PFSK-1 (cell line): ENCODE data around the gene TDO2.

ENCODE experiments used
- FOXP2 ChIP-seq: optimal IDR thresholded peaks from 2 replicates; pipeline ENCODE3; 2011; ENCODE audit warnings: borderline replicate concordance, control low read depth, inconsistent platforms; ENCODE audit not compliant: insufficient read depth; ENCODE audit errors: extremely low read length, extremely low read depth
- POLR2AphosphoS5 ChIP-seq: IDR thresholded peaks from 2 replicates; pipeline ENCODE4 v1.6.1; 2012; ENCODE audit warnings: low read depth, mild to moderate bottlenecking, control low read depth, low read length, moderate library complexity
- REST ChIP-seq, 2 experiments: IDR thresholded peaks; 2 replicates each; pipeline versions ENCODE4 v1.6.1 to v1.8.0; 2011 to 2012; ENCODE audit warnings: low read depth in 2 of 2, low read length in 2 of 2, control low read depth in 1 of 2, inconsistent platforms in 1 of 2, mild to moderate bottlenecking in 1 of 2, moderate library complexity in 1 of 2; ENCODE audit not compliant: insufficient read depth in 1 of 2
- SIN3A ChIP-seq: IDR thresholded peaks from 2 replicates; pipeline ENCODE4 v1.6.1; 2012; ENCODE audit warnings: mild to moderate bottlenecking, low read length, moderate library complexity, borderline replicate concordance; ENCODE audit not compliant: insufficient read depth
- TAF1 ChIP-seq: IDR thresholded peaks from 2 replicates; pipeline ENCODE4 v1.6.1; 2012; ENCODE audit warnings: low read length, control low read depth, borderline replicate concordance; ENCODE audit not compliant: insufficient read depth

- TF ChIP-seq POLR2AphosphoS5, result no peak
- no peak for TF ChIP-seq REST (IDR thresholded peaks at IDR 0.05; ENCODE audit: insufficient read depth in 1 of 2, low read depth in 2 of 2, low read length in 2 of 2)
- no peak for TF ChIP-seq TAF1
- no peak for TF ChIP-seq SIN3A
- TF ChIP-seq FOXP2, result no peak
Observed at GRCh38 chr4:155960522-155960921, 57.0 kb downstream of the TDO2 start.
